ENCODE results near the gene ZNF335.
"Not testable (repeated sequence)": the region's sequence is repeated elsewhere in the genome, so short reads cannot be mapped to it uniquely, and the experiment has no call there.

ZNF335 gene

DNA sequence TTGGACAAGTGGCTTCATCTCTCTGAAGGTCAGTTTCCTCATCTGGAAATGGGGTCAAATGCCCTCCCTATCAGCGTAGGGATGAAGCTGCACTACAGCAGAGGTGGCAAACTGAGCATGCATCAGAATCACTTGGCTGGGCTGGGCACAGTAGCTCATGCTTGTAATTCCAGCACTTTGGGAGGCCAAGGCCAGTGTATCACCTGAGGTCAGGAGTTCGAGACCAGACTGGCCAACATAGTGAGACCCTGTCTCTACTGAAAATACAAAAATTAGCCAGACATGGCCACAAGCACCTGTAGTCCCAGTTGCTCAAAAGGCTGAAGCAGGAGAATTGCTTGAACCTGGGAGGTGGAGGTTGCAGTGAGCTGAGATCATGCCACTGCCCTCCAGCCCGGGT lies 30.0 kb upstream of the ZNF335 start:
- DNase-seq: no peak

- no peak for DNase-seq
These were observed 29.5 kb upstream of the ZNF335 start for GRCh38 chr20:46001498-46001897.

DNA sequence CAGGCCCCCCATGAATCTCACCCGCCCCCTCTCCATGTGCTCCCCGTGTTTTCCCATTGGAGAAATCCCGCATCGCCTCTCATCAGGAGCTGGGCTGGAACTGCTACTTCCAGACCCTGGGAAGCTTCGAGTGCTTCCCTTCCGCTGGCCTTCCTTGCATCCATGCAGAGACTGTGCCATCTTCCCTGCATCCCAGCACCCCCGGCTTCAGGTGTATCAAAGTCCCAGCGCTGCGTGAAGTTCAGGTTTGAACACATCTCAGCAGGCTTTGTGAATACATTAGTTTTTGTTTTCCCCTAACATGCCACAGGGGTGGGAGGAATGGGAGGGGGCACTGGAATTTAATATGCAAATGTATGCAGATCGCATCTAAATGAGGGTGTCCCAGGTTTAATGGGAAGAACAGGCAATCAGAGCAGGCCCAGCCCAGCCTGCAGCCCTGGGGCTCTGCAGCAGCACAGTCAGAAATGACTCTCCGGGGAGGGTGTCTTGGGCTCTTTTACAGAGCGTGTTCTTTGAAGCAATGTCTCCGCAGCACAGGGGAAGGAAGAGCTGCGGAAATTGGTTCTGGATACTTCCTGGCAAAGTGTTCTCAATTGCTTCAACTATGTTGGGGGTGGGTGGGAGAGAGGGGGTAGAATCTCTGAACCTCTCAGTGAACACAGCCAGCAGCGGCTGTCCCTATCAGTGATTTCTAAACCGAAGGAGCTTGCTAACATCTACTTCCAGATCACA lies 28.4 kb upstream of the ZNF335 start:
- DNase-seq: no peak

DNA sequence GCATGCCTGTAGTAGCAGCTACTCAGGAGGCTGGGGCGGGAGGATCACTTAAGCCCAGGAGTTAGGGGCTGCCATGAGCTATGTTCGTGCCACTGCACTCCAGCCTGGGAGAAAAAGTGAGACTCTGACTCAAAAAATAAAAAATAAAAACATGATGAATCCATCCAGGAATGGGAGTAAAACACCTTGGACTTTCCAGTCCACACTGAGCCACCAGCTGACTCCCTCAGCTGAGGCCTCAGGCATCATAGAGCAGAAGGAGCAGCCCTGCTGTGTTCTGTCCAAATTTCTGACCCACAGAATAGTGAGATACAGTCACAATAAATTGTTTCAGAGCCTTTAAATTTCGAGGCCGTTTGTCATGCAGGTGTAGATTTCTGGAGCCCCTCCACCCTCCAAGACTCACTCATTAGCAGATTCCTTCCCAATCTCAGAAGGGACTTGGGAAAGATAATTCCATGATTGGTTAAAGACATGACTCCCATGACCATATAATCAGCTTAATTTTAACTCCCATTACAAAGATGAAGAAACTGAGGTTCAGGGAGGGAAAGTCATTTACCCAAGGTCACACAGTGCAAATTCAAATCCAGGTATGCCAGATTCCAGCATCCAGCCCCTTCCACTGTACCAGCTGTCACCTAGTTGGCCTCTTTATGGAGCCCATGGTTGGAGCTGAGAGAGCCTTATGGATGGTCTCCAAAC lies 27.7 kb upstream of the ZNF335 start:
- DNase-seq: no peak

GRCh38 chr20:45998761-45999160 lies 26.8 kb upstream of the ZNF335 start:
- peak in 1 of 2 donors; percentile 31 for DNase-seq

DNA sequence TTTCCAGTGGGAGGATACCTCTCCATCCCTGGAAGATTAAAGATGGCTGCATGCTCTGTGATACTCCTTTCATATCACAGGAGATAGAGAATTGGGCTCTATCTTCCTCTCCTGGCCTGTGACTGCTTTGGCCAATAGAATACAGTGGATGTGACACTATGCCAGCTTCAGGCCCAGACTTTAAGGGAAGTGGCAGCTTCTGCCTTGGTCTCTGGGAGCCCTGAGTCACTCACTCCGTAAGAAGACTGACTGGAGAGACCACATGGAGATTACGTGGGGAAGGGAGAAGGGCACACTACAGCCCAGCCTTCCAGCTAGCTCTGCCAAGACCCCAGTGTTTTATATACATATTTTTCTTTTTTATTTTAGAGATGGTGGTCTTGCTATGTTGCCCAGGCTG lies 26.3 kb upstream of the ZNF335 start:
- DNase-seq: peak in 1 of 2 donors; percentile 54

- no peak for DNase-seq
These were observed 25.2 kb upstream of the ZNF335 start for GRCh38 chr20:45997187-45997586.

GRCh38 chr20:45995495-45996097 lies 23.6 kb upstream of the ZNF335 start:
- DNase-seq: not testable (repeated sequence)

DNA sequence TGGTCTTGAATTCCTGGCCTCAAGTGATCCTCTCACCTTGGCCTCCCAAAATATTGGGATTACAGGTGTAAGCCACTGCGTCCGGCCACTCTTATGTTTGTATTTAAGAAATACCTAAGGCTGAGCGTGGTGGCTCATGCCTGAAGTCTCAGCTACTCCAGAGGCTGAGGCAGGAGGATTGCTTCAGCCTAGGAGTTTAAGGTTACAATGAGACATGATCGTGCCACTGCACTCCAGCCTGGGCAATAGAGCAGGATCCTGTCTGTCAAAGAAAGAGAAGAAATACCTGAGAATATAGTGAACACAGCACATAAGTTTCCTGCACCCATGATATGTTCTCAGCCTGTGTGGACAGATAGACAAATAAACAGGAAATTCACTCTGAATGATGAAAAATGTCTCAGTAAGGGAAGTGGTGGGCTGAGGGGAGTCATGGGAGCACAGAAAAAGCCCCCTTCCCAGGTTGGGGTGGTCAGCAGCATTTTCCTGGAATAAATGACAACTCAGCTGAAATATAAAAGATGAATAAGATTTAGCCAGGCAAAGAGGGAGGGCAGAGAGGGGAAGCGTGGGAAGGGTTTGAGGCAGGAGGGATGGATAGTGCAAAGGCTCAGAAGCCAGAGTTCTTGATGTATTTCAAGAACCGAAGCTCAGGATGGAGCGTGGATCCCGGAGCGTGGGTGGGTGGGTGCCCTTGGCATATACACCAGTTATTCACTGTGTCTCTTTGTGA lies 22.9 kb upstream of the ZNF335 start:
- DNase-seq: no peak

DNA sequence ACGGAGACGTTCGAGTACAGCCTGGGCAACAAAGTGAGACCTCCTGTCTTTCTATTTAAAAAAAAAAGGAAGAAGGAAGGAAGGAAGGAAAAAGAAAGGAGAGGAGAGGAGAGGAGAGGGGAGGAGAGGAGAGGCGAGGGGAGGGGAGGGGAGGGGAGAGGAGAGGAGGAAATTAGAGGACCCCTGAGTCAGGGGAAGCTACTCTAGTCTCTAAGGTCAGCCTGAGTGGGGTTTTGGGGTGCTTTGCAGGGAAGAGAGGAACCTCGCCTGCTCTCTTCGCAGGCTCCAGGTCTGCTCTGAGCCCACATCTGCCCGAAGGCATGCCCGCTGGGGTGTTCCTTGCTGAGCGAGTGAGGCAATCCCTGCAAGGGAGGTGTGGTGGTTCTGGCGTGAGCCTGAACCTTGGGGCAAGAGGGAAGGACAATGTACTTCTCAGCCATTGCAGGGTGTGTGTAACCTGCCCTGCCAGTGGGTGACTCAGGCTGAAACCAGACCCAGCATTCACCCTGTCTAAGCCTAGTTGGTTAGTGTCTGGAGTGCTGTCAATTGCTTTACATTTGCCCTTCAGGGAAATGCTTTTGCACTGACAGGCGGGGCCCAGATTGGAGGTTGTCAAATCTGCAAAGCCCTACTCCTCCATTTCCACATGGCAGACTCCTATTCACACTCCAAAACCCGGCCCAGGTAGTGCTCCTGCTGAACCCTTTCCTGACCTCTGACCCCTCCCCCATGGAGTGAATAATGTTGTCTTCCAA lies 21.4 kb upstream of the ZNF335 start:
- DNase-seq: peak in 1 of 2 donors; percentile 30

GRCh38 chr20:45991616-45992015 lies 19.6 kb upstream of the ZNF335 start:
- DNase-seq: no peak

GRCh38 chr20:45988830-45989229 lies 16.8 kb upstream of the ZNF335 start:
- DNase-seq: not testable (repeated sequence)

GRCh38 chr20:45987108-45987780 lies 15.2 kb upstream of the ZNF335 start:
- peak; percentile 74 to 78 for DNase-seq

DNA sequence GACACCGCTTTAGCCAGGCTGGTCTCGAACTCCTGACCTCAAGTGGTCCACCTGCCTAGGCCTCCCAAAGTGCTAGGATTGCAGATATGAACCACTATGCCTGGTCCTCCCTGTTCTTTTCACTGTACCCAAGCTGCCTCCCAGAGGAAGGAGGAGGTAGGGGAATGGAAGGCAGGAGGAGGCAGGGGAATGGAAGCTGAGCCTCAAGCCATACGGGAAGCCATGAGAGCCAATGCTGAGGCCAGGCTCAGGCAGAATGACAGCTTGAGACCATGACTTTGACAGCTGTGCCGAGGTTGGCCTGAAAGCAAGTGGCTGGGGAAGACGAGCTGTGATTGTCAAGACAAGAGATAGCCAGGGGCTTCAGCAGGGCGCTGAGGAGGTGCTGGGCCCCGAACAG lies 13.6 kb upstream of the ZNF335 start:
- DNase-seq: no peak

GRCh38 chr20:45983279-45983743 lies 11.3 kb upstream of the ZNF335 start:
- DNase-seq: no peak

GRCh38 chr20:45981261-45981660 lies 9.3 kb upstream of the ZNF335 start:
- no peak for DNase-seq

- DNase-seq: no peak
These were observed 4.1 kb upstream of the ZNF335 start for GRCh38 chr20:45976086-45976485.

- DNase-seq: no peak
These were observed 3.7 kb upstream of the ZNF335 start for GRCh38 chr20:45975686-45976085.

DNA sequence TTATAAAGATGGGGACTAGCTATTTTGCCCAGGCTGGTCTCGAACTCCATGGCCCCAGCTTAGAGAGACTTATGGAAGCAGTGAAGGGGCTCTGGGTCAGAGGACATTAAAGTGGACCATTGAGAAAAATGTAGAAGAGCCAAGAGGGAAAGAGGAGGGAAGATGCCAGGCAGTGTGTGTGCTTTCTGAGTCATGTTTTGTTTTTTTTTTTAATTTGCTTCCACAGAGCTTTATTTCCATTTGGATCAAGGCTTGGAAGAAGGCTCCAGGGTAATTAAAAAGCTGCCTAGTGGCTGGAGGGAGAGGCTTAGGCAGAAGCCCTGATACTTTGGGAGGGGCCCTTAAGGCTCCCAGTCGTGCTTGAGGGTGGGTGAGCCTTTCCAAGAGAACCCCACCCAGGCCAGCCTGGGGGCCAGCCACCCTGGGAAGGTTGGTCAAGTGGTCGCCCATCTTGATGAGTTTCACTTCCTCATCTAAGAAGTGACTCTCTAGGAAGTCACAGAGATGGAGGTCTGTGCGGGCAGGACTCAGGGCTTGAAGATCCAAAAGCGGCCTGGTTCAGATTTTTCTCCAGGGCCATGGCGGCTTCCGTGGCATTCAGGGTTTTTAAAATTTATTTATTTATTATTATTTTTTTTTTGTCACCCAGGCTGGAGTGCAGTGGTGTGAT lies 3.0 kb upstream of the ZNF335 start:
- no peak for DNase-seq

DNA sequence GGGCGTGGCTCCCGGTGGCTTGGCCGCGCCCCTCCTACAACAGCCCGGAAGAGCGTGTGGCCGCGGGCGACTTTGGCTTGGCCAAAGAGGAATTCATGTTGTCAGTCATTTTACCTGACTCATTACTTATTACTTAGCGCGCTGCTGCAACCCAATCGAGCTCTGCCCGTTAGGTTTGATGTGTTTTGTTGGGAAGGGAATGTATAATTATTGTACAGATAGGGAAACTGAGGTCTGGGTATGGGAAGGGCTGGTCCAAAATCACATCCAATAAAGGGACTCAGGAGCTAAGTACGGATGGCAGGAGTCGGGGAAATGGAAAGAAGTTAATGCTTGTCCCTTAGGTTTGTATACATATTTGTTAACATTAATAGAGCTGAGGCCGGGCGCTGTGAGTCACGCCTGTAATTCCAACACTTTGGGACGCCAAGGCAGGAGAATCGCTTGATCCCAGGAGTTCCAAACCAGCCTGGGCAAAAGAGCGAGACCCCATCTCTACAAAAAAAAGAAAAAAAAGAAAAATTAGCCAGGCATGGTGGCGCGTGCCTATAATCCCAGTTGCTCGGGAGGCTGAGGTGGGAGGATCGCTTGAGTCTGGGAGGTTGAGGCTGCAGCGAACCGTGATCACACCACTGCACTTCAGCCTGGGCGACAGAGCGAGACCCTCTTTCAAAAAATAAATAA lies 639 bp upstream of the ZNF335 start:
- DNase-seq: peak in 1 of 2 donors; percentile 92

DNA sequence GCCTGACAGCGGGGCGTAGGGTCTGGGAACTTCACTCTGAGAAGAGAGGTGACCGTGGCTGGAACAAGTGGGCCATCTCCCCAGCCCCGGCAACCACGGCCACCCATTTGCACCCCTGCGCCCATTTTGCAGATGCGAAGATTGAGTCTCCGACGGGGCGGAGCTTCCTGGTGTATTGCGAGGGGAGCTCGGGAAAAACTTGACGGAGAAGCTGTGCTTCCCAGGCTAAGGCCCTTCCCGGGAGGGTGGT lies 653 bp downstream of the ZNF335 start:
- DNase-seq: no peak

Data from CD4-positive, alpha-beta T cell treated with Interferon alpha-2 for 1 hour (primary cell).